GM12878 (cell line): ENCODE data around the gene RGS16. TPM values are rescaled to one million over a fixed set of nuclear protein-coding genes. Genes with fewer than 3 reads are reported as not detected.

Experiments used
- ATAC-seq: fragments of 200-7000 bp; cut with Tn5 transposase; 3 replicates; pipeline ENCODE4 v1.9.1; 2020; ENCODE audit warnings: mild to moderate bottlenecking, moderate library complexity
- BruUV-seq: library from RNA; stranded (reverse); fragments of 400-500 nt; replicated peaks from 2 replicates; lab custom pipeline; 2021; lab: Mats Ljungman, UMichigan
- CTCF ChIA-PET: fragments of 300-600 bp; sonication (Branson Sonifier 250); formaldehyde crosslinking; extraction: SDS; loops from one replicate; lab custom pipeline; 2021; ENCODE audit warnings: inconsistent platforms; lab: Yijun Ruan, JAX
- POLR2A ChIA-PET: fragments of 350-600 bp; formaldehyde crosslinking; extraction: SDS; loops from one replicate; lab custom pipeline; 2021; ENCODE audit warnings: inconsistent platforms; lab: Charles Lee
- RAD21 ChIA-PET: fragments of 300-600 bp; sonication (Branson Sonifier 250); formaldehyde crosslinking; loops from one replicate; lab custom pipeline; 2023; ENCODE audit warnings: antibody characterized with exemption; ENCODE audit not compliant: unreplicated experiment; lab: Charles Lee
- SMC1A ChIA-PET: fragments of 300-600 bp; sonication (Branson Sonifier 250); formaldehyde crosslinking; loops from one replicate; lab custom pipeline; 2023; ENCODE audit not compliant: unreplicated experiment, uncharacterized antibody; lab: Charles Lee
- DNase-seq: peaks from one replicate; pipeline ENCODE4 v3.0.0-alpha.2; 2011; ENCODE audit warnings: low read depth, low spot score
- FAIRE-seq: peaks from 3 replicates; lab custom pipeline; 2011; peaks lifted over from hg19 to GRCh38; lab: Jason Lieb, UNC
- H2AFZ ChIP-seq: 2 replicates; pipeline ENCODE4 v1.6.0; 2011; ENCODE audit warnings: low read depth, low read length, control low read depth; ENCODE audit not compliant: control insufficient read depth
- H3K27ac ChIP-seq: 2 replicates; pipeline ENCODE4 v1.5.1; 2011; ENCODE audit warnings: control low read depth; ENCODE audit not compliant: control insufficient read depth, insufficient read depth
- H3K27me3 ChIP-seq, 2 experiments: replicated peaks in 1 of 2; 2 replicates each; pipeline versions ENCODE4 v1.6.0 to v1.6.1; 2011; ENCODE audit warnings: low read length in 1 of 2; ENCODE audit not compliant: control insufficient read depth in 2 of 2, insufficient read depth in 2 of 2
- H3K36me3 ChIP-seq, 2 experiments: 2 replicates each; pipeline ENCODE4 v1.5.1; 2011; ENCODE audit warnings: low read length in 1 of 2; ENCODE audit not compliant: control insufficient read depth in 2 of 2, insufficient read depth in 2 of 2
- H3K4me1 ChIP-seq: 2 replicates; pipeline ENCODE4 v1.6.1; 2011; ENCODE audit warnings: mild to moderate bottlenecking, low read length, moderate library complexity, mixed read lengths; ENCODE audit not compliant: control insufficient read depth, insufficient read depth
- H3K4me2 ChIP-seq: 2 replicates; pipeline ENCODE4 v1.6.0; 2011; ENCODE audit warnings: control low read depth; ENCODE audit not compliant: control insufficient read depth, insufficient read depth
- H3K4me3 ChIP-seq: fragments of 200-600 bp; sonication (generic); 2 replicates; pipeline ENCODE4 v1.5.1; 2016
- H3K79me2 ChIP-seq: 2 replicates; pipeline ENCODE4 v1.6.0; 2011; ENCODE audit warnings: low read length; ENCODE audit not compliant: control insufficient read depth, insufficient read depth
- H3K9ac ChIP-seq: 2 replicates; pipeline ENCODE4 v1.8.0; 2011; ENCODE audit warnings: low read length, control low read depth, mixed read lengths; ENCODE audit not compliant: control insufficient read depth, insufficient read depth
- H3K9me3 ChIP-seq: replicated peaks from 3 replicates; pipeline ENCODE4 v1.5.1; 2011; ENCODE audit warnings: mild to moderate bottlenecking, low read length; ENCODE audit not compliant: control insufficient read depth, insufficient read depth
- H4K20me1 ChIP-seq: 2 replicates; pipeline ENCODE4 v1.6.0; 2011; ENCODE audit not compliant: control insufficient read depth, insufficient read depth
- ASH2L ChIP-seq: fragments of 300-600, 200-600 bp; sonication (generic); IDR thresholded peaks from 2 replicates; pipeline ENCODE4 v1.6.1; 2017; ENCODE audit warnings: low read depth, mild to moderate bottlenecking, borderline replicate concordance
- ESRRA ChIP-seq: IDR thresholded peaks from 2 replicates; pipeline ENCODE4 v1.6.1; 2012; ENCODE audit warnings: mild to moderate bottlenecking, low read length, improper control_type of control experiment
- HCFC1 ChIP-seq: fragments of 150-350 bp; IDR thresholded peaks from 2 replicates; pipeline ENCODE4 v1.6.1; 2014; ENCODE audit warnings: low read length
- HSF1 ChIP-seq: fragments of 150-350 bp; IDR thresholded peaks from 2 replicates; pipeline ENCODE4 v1.6.1; 2014; ENCODE audit warnings: mild to moderate bottlenecking, low read depth, low read length
- KAT2A ChIP-seq: conservative IDR thresholded peaks from 2 replicates; pipeline ENCODE4 v1.6.1; 2011; ENCODE audit warnings: low read depth, low read length; ENCODE audit not compliant: control insufficient read depth
- KLF5 ChIP-seq: fragments of 450-650 bp; IDR thresholded peaks from 2 replicates; pipeline ENCODE4 v1.6.1; 2014; ENCODE audit warnings: mild to moderate bottlenecking; ENCODE audit not compliant: partially characterized antibody
- NR2F1 ChIP-seq: fragments of 450-650 bp; conservative IDR thresholded peaks from 2 replicates; pipeline ENCODE4 v1.6.1; 2017; ENCODE audit warnings: mild to moderate bottlenecking
- RUNX3 ChIP-seq: IDR thresholded peaks from 2 replicates; pipeline ENCODE4 v1.6.1; 2012; ENCODE audit warnings: low read length, inconsistent platforms
- WGBS: methylation state at CpG from one replicate; pipeline ENCODE4 v1.1.6; 2016; ENCODE audit warnings: low lambda C conversion rate; ENCODE audit not compliant: insufficient replicate concordance, insufficient coverage; ENCODE audit errors: missing lambda C conversion rate; 5-methylcytosine and 5-hydroxymethylcytosine counted together
- in situ Hi-C: fragments of 300-500 bp; cut with MboI; formaldehyde crosslinking; loops from 9 replicates; pipeline ENCODE4 v1.14.3; 2018; ENCODE audit warnings: mixed read lengths
- intact Hi-C: fragments of 100-400 bp; cut with micrococcal nuclease; formaldehyde crosslinking; loops from one replicate; pipeline ENCODE4 v1.14.2; 2022; ENCODE audit not compliant: unreplicated experiment
- polyA plus RNA-seq, 11 experiments: library from polyadenylated mRNA; depleted of rRNA in 4 of 11; unstranded in 6 of 11; stranded (reverse) in 5 of 11; fragments of >200 nt; fragmentation: Nextera tagmentation in 4 of 11; fragmentation: Illumina TruSeq in 1 of 11; extraction: Ambion mirVana in 4 of 11; extraction: Trizol in 1 of 11; gene quantifications; 1 replicate in 1 of 11; 2 replicates in 10 of 11; pipeline versions ENCODE4 v1.2.1 to v1.2.3, GENCODE V29; 2011 to 2016; ENCODE audit warnings: inconsistent platforms in 2 of 11, missing spikeins in 2 of 11, low read depth in 1 of 11
- total RNA-seq, 4 experiments: library from RNA; depleted of rRNA in 3 of 4; stranded (reverse); fragments of >200 nt in 3 of 4; fragmentation: Illumina TruSeq in 1 of 4; extraction: Trizol in 1 of 4; gene quantifications; 2 replicates each; pipeline versions ENCODE4 v1.2.1 to v1.2.3, GENCODE V29; 2013 to 2021
- TF ChIP-seq, protein P1 (sequence below): fragments of 450-650 bp; IDR thresholded peaks from 2 replicates; pipeline ENCODE4 v1.6.1; 2017; ENCODE audit warnings: mild to moderate bottlenecking, moderate library complexity

RGS16 gene
- total and polyA plus RNA-seq, 10 of the 15 experiments (the other 5 are each of a cell fraction or from before 2014, with no cell fraction given): 16.4 to 58.2 (median 44.6) TPM

DNA sequence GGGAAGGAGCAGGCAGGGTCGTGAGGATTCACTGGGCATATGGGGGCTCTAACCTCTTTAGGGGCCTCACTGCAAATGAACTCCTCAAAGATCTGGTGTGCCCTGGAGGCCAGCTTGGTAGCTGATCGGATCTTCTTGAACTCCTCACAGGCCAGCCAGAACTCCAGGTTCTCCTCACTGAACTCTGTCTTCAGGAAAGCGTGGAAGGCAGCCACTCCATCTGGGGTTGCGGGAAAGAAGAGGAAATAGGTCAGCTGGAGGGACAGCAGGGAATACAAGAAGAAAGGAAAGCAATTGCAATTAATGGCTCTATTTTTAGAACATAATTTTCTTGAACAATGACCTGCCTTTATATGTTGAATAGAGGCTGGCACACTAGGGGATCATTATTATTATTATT lies 2.3 kb downstream of the RGS16 start (continued):
- TF ChIP-seq, protein P1, sequence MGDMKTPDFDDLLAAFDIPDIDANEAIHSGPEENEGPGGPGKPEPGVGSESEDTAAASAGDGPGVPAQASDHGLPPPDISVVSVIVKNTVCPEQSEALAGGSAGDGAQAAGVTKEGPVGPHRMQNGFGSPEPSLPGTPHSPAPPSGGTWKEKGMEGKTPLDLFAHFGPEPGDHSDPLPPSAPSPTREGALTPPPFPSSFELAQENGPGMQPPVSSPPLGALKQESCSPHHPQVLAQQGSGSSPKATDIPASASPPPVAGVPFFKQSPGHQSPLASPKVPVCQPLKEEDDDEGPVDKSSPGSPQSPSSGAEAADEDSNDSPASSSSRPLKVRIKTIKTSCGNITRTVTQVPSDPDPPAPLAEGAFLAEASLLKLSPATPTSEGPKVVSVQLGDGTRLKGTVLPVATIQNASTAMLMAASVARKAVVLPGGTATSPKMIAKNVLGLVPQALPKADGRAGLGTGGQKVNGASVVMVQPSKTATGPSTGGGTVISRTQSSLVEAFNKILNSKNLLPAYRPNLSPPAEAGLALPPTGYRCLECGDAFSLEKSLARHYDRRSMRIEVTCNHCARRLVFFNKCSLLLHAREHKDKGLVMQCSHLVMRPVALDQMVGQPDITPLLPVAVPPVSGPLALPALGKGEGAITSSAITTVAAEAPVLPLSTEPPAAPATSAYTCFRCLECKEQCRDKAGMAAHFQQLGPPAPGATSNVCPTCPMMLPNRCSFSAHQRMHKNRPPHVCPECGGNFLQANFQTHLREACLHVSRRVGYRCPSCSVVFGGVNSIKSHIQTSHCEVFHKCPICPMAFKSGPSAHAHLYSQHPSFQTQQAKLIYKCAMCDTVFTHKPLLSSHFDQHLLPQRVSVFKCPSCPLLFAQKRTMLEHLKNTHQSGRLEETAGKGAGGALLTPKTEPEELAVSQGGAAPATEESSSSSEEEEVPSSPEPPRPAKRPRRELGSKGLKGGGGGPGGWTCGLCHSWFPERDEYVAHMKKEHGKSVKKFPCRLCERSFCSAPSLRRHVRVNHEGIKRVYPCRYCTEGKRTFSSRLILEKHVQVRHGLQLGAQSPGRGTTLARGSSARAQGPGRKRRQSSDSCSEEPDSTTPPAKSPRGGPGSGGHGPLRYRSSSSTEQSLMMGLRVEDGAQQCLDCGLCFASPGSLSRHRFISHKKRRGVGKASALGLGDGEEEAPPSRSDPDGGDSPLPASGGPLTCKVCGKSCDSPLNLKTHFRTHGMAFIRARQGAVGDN: no peak
- no peak for TF ChIP-seq ASH2L
- no peak for TF ChIP-seq KLF5
- TF ChIP-seq HSF1: no peak

- peak; percentile 54 for ATAC-seq
- Histone ChIP-seq H3K9me3 (no peaks in the 10 kb centered on the region), H2AFZ (no peak overlapping the region), H3K36me3 (peaks cover 11 to 24% of the 10 kb centered on the region in 2 experiments; a peak in 3 of 4 replicates), H4K20me1 (no peaks in the 10 kb centered on the region; the same call in 1 of the 2 replicates), H3K79me2 (peaks cover 37% of the 10 kb centered on the region), H3K9ac (peak overlapping the region; percentile 64), H3K27ac (peak overlapping the region; percentile 0), H3K27me3 (no peaks in the 10 kb centered on the region), H3K4me2 (peak overlapping the region; percentile 78), H3K4me3 (peak overlapping the region; percentile 85), H3K4me1 (peaks cover 11% of the 10 kb centered on the region)
- intact Hi-C loops (loop anchor here (1.0 to 5.0 kb wide), 3 partner anchors 116 to 236 kb away; partner anchors contain the start of gene DHX9), in situ Hi-C loops (no loop called here)
- FAIRE-seq: peak; percentile 92
- no TSS peak for BruUV-seq
- SMC1A ChIA-PET: interaction anchor here (0.7 to 28.0 kb wide), 14 partner anchors 10 to 330 kb away, joined by 3 to 1145 read pairs (median 12); partner anchors contain the start of genes NPL, RGS8 and RNASEL
- POLR2A ChIA-PET: interaction anchor here (1.0 to 4.6 kb wide), 5 partner anchors 10 to 186 kb away, joined by 3 to 34 read pairs (median 4); no protein-coding TSS in a partner anchor
- WGBS: 17% methylated on average over 6 of the region's 6 CpGs
- RAD21 ChIA-PET: interaction anchor here (1.0 to 23.0 kb wide), 16 partner anchors 13 to 208 kb away, joined by 3 to 946 read pairs (median 4); partner anchors contain the start of gene RNASEL
- peak; percentile 64 for DNase-seq
- CTCF ChIA-PET: interaction anchor here (0.7 to 37.4 kb wide), 16 partner anchors 12 to 458 kb away, joined by 3 to 1888 read pairs (median 5); partner anchors contain the start of genes NPL and RNASEL
- TF ChIP-seq RUNX3: peak; percentile 86
- no peak for TF ChIP-seq ESRRA
- TF ChIP-seq, protein P1: peak; percentile 72
- no peak for TF ChIP-seq KAT2A
- 0 out of 2 replicates have a peak, but pooled peaks have one; percentile 28 for TF ChIP-seq HCFC1
- TF ChIP-seq NR2F1: peak; percentile 54; the same call in 1 of the 2 replicates
Observed at GRCh38 chr1:182601416-182601786, 2.8 kb downstream of the RGS16 start.
